Stimulated activated CD4-positive, alpha-beta T cell treated with anti-CD3 and anti-CD28 coated beads, Interleukin-4, amount 100 ng/mL, for 48 hours (primary cell): ENCODE data around the gene NLRP5.
A peak's percentile ranks its signal among the peaks of the same experiment; 100 is the strongest.
"Not testable (repeated sequence)": the region's sequence is repeated elsewhere in the genome, so short reads cannot be mapped to it uniquely, and the experiment has no call there.

Experiments
- DNase-seq, 2 donors: peaks; one replicate each; pipeline ENCODE4 v3.0.0-alpha.2; 2020; ENCODE audit warnings: low read depth in 2 of 2

The NLRP5 gene

GRCh38 chr19:55986487-55986886 is at the start of gene NLRP5:
TSS of gene NLRP5 (plus strand) at chr19:55986775.
- DNase-seq = no peak

DNA sequence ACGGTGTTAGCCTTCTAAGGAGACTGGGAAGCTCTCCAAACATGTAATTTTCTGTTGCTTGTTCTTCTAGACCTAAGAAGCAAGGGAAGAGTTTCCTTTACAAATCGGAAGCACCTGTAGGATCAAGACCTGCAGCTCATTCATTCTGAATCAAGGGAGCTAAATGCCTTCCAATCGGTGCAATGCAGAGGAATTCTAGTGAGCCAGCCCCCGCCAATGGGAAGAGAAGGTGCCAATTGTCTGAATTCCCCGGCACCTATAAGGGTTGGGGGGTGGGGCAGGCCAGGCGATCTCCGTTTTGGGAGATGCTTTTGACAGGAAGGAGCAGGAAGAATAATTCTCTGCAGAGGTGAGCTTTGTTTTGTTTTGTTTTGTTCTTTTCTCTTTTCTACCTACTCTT is 47.4 kb upstream of the NLRP5 start:
- no peak for DNase-seq

GRCh38 chr19:55940306-55940705 is 46.3 kb upstream of the NLRP5 start:
- no peak for DNase-seq

- DNase-seq = no peak
Measured at GRCh38 chr19:55947532-55947931, 39.0 kb upstream of the NLRP5 start, which contains the start of gene NLRP8. TSS of gene NLRP8 (plus strand) at chr19:55947832.

GRCh38 chr19:55950566-55950965 is 36.0 kb upstream of the NLRP5 start:
- DNase-seq = not testable (repeated sequence)

- no peak for DNase-seq
Measured at GRCh38 chr19:55956431-55956830, 30.1 kb upstream of the NLRP5 start.

DNA sequence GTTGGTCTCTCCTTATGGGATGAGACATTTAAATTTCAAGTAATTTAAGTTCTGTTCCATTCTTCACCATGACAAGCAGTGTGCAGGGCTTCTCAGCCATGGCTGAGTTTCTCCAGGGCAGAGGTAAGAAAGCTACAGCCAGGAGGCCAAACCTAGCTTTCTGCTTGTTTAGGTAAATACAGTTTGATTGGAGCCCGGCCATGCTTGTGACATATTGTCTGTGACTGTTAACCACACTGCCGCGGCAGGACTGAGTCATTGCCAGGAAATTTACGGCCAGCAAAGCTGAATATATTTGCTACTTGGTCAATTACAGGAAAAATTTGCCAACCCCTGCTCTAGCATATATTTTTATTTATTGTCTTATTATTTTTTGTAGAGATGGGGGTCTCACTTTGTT is 28.2 kb upstream of the NLRP5 start:
- DNase-seq = no peak

DNA sequence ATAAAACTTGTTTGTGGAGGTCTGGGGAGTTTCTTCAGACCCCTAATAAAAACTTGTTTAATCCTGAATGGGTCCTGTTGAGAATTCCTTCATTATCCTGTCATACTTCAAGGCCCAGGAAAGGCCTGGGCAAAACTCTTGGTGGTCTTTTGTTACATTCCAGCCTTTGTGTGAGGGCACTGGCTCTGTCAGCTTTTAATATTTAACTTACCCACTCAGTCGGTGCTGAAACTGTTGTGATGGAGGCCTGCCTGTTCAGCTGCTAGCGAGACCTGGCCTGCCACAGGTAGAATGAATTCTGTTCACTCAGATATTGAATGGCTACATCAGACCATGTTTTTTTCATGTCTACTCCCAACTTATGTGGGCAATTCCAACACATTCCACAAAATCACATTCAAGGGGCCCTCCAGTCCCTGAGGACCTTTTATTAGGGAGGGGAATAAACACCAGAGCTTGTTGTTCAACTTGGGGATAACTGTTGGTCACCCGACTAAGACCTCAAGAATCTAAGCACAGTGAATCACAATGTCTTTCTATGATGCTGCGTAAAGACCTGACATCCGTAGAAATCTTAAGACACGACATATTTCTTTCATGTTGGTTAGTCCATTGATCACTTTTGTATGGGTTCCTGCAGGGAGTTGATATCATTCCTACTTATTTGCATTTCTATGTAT is 26.4 kb upstream of the NLRP5 start:
- no peak for DNase-seq

DNA sequence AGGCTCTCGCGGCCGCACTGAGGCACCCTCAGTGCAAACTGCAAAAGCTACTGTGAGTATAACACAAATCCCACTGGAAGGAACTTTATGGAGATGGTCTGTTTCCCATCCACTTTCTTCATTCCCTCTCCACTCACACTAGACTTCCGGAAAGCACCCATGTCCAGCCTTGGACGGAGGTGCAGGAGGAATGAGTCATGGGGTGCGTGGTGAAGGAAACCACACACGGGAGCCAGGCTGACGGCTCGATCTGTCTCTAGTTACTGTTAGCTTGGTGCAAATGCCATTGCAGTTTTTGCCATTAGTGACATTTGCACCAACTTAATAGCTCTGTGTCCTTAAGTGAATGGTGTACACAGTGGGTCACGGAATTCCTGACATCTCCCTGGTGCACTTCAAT is 24.4 kb upstream of the NLRP5 start:
- DNase-seq = no peak

GRCh38 chr19:55973982-55974381 is 12.6 kb upstream of the NLRP5 start:
- no peak for DNase-seq

DNA sequence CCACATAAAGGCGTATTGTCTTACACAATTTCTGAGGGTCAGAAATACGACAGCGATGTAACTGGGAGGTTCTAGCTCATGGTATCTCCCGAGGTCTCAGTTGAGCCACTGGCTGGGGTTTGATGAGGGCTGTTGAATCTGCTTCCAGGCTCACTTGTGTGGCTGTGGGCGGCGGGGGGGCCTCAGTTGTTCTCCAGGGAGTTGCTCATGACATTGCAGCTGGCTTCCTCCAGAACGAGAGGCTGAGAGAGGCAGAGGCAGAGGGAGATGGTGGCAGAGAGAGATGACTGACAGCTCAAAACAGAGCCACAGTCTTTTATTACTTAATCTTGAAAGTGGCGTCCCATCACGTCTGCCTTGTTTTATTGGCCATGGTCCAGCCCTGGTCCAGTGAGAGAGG is 6.2 kb upstream of the NLRP5 start:
- no peak for DNase-seq

GRCh38 chr19:55985254-55985653 is 1.3 kb upstream of the NLRP5 start:
- no peak for DNase-seq

DNA sequence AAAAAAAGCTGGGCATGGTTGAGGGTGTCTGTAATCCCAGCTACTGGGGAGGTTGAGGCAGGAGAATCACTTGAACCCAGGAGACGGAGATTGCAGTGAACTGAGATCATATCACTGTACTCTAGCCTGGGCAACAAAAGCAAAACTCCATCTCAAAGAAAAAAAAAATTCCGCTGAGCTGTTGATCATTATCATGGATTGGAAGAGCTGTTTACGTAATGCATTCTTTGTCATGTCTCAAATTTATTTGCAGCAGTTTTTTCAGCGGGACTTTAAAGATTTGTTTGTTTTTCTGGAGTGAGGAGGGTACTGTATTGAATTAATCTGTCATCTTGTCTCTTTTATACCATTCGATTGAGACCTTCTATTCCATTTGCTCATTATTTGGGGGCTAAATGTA is 4.3 kb downstream of the NLRP5 start:
- no peak for DNase-seq

DNA sequence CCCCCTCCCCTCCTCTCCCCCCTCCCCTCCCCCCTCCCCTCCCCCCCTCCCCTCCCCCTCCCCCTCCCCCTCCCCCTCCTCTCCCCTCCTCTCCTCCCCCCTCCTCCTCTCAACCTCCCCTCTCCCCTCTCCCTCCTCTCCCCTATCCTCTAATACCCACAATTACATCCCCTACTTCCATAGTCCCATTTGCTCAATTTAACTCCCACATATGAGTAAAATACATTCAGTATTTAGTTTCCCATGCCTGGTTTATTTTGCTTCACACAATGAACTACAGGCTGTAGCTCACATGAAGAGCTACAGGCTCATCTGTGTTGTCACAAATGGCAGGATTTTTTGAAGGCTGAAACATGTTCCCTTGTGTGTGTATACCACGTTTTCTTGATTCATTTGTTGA is 6.9 kb downstream of the NLRP5 start:
- no peak for DNase-seq

DNA sequence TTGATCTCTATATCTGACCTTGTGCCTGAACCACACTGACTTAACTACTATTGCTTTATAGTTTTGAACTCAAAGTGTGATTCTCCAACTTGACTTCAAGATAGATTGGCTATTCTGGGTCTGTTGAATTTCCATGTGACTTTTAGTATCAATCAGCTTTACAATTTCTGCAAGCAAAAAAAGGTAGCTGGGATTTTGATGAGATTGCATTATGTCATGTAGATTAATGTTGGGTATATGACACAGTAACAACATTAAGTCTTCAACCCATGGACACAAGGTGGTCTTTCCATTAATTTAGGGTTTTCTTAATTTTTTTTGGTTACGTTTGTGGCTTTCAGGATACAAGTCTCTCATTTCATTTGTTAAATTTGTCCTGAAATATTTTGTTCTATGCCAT is 28.2 kb downstream of the NLRP5 start:
- DNase-seq = no peak

DNA sequence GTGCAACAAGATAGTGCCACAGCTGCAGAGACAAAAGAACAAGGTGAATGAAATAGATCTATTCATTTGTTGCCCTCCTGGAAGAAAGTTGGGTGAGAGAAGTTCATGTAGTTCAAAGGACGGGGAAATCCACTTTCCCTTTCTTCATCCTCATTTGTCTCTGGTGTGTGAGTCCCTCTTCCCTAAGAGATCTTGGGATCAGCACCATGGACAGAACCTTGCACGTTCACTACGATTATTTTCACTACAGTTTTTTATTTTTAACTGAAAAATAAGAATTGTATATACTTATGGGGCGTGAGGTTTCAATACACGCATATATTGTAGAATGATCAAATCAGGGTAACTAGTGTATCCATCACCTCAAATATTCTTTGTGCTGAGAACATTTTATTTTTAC is 29.2 kb downstream of the NLRP5 start:
- DNase-seq = no peak

DNA sequence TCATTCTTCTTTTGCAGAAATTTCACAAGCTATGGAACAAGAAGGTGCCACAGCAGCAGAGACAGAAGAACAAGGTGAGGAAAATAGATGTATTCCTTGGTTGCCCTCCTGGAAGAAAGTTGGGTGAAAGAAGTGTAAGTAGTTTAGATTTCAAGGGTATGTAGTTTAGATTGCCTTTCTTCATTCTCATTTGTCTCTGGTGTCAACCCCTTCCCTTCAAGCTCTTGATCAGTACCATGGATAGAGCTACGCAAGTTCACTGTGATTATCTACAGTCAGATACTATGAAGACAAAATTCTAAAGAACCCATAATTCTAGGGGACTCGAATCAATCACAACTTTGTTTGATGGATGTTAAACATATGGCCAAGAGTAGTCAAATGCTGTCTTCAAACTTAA is 32.8 kb downstream of the NLRP5 start:
- DNase-seq = not testable (repeated sequence)

- not testable (repeated sequence) for DNase-seq
Measured at GRCh38 chr19:56020355-56020975, 33.9 kb downstream of the NLRP5 start.

DNA sequence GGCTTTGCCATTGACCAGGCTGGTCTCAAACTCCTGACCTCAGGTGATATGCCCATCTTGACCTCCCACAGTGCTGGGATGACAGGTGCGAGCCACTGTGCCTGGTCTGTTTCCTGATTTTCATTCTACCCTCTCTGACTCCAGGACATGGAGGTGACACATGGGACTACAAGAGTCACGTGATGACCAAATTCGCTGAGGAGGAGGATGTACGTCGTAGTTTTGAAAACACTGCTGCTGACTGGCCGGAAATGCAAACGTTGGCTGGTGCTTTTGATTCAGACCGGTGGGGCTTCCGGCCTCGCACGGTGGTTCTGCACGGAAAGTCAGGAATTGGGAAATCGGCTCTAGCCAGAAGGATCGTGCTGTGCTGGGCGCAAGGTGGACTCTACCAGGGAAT is 40.2 kb downstream of the NLRP5 start:
- DNase-seq = no peak

DNA sequence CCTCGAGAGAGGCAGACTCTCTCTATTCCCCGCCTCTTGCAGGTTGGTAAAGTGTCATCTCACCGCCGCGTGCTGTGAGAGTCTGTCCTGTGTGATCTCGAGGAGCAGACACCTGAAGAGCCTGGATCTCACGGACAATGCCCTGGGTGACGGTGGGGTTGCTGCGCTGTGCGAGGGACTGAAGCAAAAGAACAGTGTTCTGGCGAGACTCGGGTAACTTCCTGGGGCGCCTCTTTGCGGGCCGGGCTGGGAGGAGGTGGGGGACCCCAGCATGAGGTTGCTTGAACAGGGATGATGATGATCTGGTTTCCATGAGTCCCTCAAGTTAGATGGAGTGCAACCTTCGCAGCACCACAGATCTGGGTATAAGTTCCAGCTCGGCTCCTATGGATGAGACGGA is 67.0 kb downstream of the NLRP5 start:
- DNase-seq = no peak

- DNase-seq = peak; percentile 37 to 51
Measured at GRCh38 chr19:56066152-56067023, 79.8 kb downstream of the NLRP5 start.

DNA sequence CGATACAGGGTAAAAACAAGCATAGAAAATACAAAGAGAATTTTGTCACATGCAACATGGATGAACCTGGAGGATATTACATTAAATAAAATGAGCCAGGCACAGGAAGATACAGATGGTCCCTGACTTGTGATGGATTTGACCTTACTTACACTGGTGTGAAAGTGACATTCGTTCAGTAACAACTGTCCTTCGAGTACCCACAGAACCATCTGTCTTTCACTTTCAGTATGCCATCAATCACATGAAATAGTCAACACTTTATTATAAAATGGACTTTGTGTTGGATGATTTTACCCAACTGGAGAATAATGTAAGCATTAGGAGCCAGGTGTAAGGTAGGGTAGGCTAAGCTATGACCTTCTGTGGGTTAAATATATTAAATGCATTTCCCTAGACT is 83.1 kb downstream of the NLRP5 start:
- no peak for DNase-seq

- DNase-seq = no peak
Measured at GRCh38 chr19:56071151-56071550, 84.6 kb downstream of the NLRP5 start.
